Measurements from ENCODE around the gene ACMSD. TPM values are rescaled to one million over a fixed set of nuclear protein-coding genes. Genes with fewer than 3 reads are reported as not detected.

The ACMSD gene
- polyA plus RNA-seq, 1 of the 3 experiments (the other 2 are of a cell fraction): not detected

- no peaks in the 10 kb centered on the region for H3K79me2 ChIP-seq (ENCODE audit: insufficient read depth)
- POLR2A ChIA-PET: no interaction called here
- H3K36me3 ChIP-seq (replicated peaks in 1 of 2; ENCODE audit: control insufficient read depth in 1 of 2, insufficient read depth in 2 of 2, low read length in 1 of 2): no peaks in the 10 kb centered on the region
- H3K4me3 ChIP-seq (ENCODE audit: low read depth in 2 of 2, low read length in 1 of 2): no peak overlapping the region
- H3K27me3 ChIP-seq (ENCODE audit: insufficient read depth): no peaks in the 10 kb centered on the region
- H3K9me2 ChIP-seq: no peaks in the 10 kb centered on the region
- no peak overlapping the region for H2AFZ ChIP-seq (ENCODE audit: low read depth)
- H3K4me2 ChIP-seq: no peak overlapping the region
- H3K9ac ChIP-seq: no peak overlapping the region
- peak; percentile 9 for DNase-seq
- H3F3A ChIP-seq (replicated peaks; ENCODE audit: insufficient read depth): peaks cover 10% of the 10 kb centered on the region
- no peaks in the 10 kb centered on the region; a peak in 1 of 4 replicates for H3K4me1 ChIP-seq (ENCODE audit: control insufficient read depth in 1 of 2, insufficient read depth in 2 of 2, low read depth in 1 of 2, low read length in 1 of 2)
- TF ChIP-seq RAD21 (IDR thresholded peaks at IDR 0.05; ENCODE audit: low read length) (peak; percentile 64), RFX5 (IDR thresholded peaks at IDR 0.05; ENCODE audit: low read length) (no peak), GABPA (IDR thresholded peaks at IDR 0.05; ENCODE audit: low read depth) (no peak), RXRA (IDR thresholded peaks at IDR 0.05; ENCODE audit: borderline replicate concordance, low read depth) (no peak), CTCF (IDR thresholded peaks at IDR 0.05) (peak; percentile 59), POLR2AphosphoS5 (IDR thresholded peaks at IDR 0.05; ENCODE audit: low read depth, low read length) (no peak)
- CTCF ChIA-PET: interaction anchor here (0.8 to 2.7 kb wide), 16 partner anchors 16 to 1013 kb away, joined by 3 to 22 read pairs (median 4); no protein-coding TSS in a partner anchor
- no peak overlapping the region for H3K27ac ChIP-seq (ENCODE audit: low read depth in 2 of 2, low read length in 1 of 2)
- H3K9me3 ChIP-seq: no peaks in the 10 kb centered on the region
- H4K20me1 ChIP-seq (ENCODE audit: insufficient read depth): no peaks in the 10 kb centered on the region
Measured at GRCh38 chr2:134897932-134898331, 59.5 kb downstream of the ACMSD start.

GRCh38 chr2:134899204-134899603 lies 60.8 kb downstream of the ACMSD start:
- no peak overlapping the region for H3K4me2 ChIP-seq
- no peaks in the 10 kb centered on the region for H4K20me1 ChIP-seq (ENCODE audit: insufficient read depth)
- no peaks in the 10 kb centered on the region for H3K27me3 ChIP-seq (ENCODE audit: insufficient read depth)
- H3K4me3 ChIP-seq (ENCODE audit: low read depth in 2 of 2, low read length in 1 of 2): no peak overlapping the region
- H3K27ac ChIP-seq (ENCODE audit: low read depth in 2 of 2, low read length in 1 of 2): no peak overlapping the region
- peaks cover 10% of the 10 kb centered on the region for H3F3A ChIP-seq (replicated peaks; ENCODE audit: insufficient read depth)
- no peaks in the 10 kb centered on the region for H3K79me2 ChIP-seq (ENCODE audit: insufficient read depth)
- H3K4me1 ChIP-seq (ENCODE audit: control insufficient read depth in 1 of 2, insufficient read depth in 2 of 2, low read depth in 1 of 2, low read length in 1 of 2): no peaks in the 10 kb centered on the region; a peak in 1 of 4 replicates
- CTCF ChIA-PET: interaction anchor here (0.6 to 2.7 kb wide), 5 partner anchors 121 to 454 kb away, joined by 3 to 22 read pairs (median 5); no protein-coding TSS in a partner anchor
- no peaks in the 10 kb centered on the region for H3K36me3 ChIP-seq (replicated peaks in 1 of 2; ENCODE audit: control insufficient read depth in 1 of 2, insufficient read depth in 2 of 2, low read length in 1 of 2)
- H3K9me3 ChIP-seq: no peaks in the 10 kb centered on the region
- H3K9me2 ChIP-seq: no peaks in the 10 kb centered on the region
- H3K9ac ChIP-seq: no peak overlapping the region
- DNase-seq: no peak
- H2AFZ ChIP-seq (ENCODE audit: low read depth): no peak overlapping the region; the same call in 1 of the 2 replicates
- TF ChIP-seq FOSL2 (IDR thresholded peaks at IDR 0.05; ENCODE audit: borderline replicate concordance, low read depth) (no peak), FOXJ3 (CRISPR knock-in tag; IDR thresholded peaks at IDR 0.05) (no peak), ELF1 (IDR thresholded peaks at IDR 0.05) (no peak), TCF12 (IDR thresholded peaks at IDR 0.05) (no peak), CTCF (IDR thresholded peaks at IDR 0.05) (no peak), MXI1 (IDR thresholded peaks at IDR 0.05; ENCODE audit: low read depth, low read length) (no peak), RAD21 (IDR thresholded peaks at IDR 0.05; ENCODE audit: low read length) (no peak), NRF1 (IDR thresholded peaks at IDR 0.05; ENCODE audit: low read depth, low read length) (no peak), NFIC (IDR thresholded peaks at IDR 0.05; ENCODE audit: borderline replicate concordance) (no peak), FOXM1 (IDR thresholded peaks at IDR 0.05; ENCODE audit: low read depth) (no peak)
- POLR2A ChIA-PET: no interaction called here
